GM19372 (cell line): ENCODE results near the gene CEND1.

Source experiments
- ATAC-seq: cut with Tn5 transposase; IDR thresholded peaks from one replicate; pipeline ENCODE4 v1.9.1; 2021; ENCODE audit warnings: mild to moderate bottlenecking, low read depth, moderate library complexity; ENCODE audit not compliant: unreplicated experiment

The CEND1 gene

DNA sequence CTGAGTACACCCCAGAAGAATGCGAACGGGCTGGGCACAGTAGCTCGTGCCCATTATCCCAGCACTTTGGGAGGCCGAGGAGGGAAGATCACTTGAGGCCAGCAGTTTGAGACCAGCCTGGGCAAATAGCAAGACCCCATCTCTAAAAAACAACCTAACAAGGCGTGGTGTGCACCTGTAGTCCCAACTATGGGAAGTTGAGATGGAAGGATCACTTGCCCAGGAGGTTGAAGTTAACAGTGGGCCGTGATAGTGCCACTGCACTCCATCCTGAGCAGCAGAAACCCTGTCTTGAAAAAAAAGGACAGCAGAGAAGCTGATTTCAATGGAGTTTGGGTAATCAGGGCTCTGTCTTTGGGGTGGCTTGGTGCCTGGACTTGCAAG is 23.2 kb upstream of the CEND1 start:
- ATAC-seq: no peak

- no peak for ATAC-seq
Observed at GRCh38 chr11:812390-812789, 22.5 kb upstream of the CEND1 start.

GRCh38 chr11:811446-812245 is 21.8 kb upstream of the CEND1 start:
- ATAC-seq: no peak

- ATAC-seq: peak; percentile 1
Observed at GRCh38 chr11:810040-810567, 20.2 kb upstream of the CEND1 start.

GRCh38 chr11:809287-810039 is 19.6 kb upstream of the CEND1 start, which contains the start of gene RPLP2:
TSS of gene RPLP2 (plus strand) at chr11:809967. CDS start at chr11:810235, 268 bp downstream.
- peak; percentile 63 for ATAC-seq

DNA sequence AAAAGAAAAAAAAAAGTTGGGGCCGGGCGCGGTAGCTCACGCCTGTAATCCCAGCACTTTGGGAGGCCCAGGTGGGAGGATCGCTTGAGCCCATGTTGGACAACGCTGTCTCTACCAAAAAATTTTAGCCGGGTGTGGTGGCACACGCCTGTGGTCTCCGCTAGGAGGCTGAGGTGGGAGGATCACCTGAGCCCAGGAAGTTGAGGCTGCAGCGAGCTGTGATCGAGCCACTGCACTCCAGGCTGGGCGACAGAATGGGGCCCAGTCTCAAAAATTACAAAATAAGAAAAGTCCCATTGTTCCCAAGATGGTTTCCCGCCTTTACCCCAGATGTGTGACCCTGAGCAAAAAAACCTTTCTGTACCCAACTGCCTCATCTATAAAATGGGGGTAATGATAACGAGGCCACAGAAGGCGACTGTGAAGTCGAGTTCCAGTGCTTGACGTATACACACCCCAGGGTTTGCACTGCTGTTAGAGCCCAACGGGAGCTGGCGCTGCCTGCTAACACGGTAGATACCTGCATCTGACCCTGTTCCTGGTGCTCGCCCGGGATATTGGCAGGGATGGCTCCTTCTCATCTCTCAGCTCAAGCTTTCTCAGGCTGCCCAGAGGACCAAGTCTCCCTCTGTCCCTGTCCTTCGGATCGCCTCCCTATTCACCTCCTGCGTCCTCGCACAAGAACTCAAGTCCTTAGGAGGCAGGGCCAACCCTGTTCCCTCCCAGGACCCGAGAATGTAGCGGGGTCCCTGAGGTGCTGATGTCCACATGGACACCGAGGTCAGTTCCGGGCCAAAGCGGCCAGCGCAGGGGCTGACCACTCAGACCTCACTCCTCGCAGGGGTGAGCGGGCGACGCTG is 18.8 kb upstream of the CEND1 start:
- ATAC-seq: no peak

DNA sequence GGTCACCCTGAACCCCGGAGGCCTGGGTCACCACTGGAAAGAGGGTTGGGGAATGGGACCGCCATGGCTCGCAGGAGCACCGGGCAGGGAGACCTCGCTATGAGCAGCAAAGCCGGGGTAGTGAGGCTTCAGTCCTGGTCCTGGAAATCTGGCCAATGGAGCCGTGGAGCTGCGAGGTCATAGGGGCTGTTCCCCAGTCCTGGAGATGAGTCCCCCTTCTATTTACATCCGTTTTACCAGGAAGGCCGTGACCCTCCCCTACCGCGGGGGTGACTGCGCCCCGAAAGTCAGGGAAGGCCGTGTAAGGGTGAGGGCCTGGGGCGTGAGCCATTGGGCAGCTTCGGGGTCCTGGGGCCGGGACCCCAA is 14.7 kb upstream of the CEND1 start:
- no peak for ATAC-seq

- no peak for ATAC-seq
Observed at GRCh38 chr11:803770-804598, 14.1 kb upstream of the CEND1 start.

DNA sequence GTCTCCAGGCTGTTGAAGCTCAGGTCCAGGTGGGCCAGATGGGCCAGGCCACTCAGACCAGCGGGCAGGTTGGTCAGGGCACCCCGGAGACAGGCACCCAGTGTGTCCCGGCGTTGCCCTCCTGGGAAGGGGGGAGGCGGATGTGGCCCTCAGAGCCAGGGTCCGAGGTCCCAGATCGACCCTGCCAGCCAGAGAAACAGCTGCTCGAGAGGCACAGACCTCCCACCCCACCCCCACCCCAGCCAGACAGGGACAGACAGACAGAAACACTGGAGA is 13.5 kb upstream of the CEND1 start:
- no peak for ATAC-seq

DNA sequence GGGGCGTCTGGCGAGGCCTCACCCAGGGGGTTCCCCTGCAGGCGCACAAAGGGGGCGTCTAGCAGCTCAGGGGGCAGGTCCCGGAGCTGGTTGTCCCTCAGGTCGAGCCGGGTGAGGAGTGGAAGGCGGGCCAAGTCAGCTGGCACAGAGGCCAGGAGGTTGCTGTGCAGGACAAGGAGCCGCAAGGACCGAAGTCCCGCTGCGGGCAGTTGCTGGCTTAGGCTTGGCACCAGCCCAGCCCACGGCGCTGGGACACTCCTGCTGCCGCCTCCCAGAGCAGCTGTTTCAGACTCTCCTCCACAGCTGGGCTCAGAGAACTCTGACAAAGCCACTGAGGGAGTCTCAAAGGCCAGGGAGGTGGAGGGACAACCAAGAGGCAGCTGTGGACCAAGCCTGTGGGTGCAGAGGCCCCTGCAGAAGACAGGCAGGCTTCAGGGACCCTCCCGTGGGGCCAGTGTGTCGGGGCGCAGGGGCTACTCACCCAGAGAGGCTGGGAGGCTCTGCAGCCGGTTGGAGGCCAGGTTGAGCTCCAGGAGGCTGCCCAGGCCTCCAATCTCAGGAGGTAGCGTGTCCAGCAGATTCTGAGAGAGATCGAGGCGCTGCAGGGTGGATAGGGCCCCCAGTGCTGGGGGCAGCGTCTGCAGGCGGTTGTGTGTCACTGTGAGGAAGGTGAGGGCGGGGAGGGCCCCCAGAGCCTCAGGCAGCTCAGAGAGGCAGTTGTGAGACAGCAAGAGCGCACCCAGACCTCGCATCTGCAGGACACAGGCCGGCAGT is 13.0 kb upstream of the CEND1 start:
- no peak for ATAC-seq

GRCh38 chr11:802018-802617 is 12.2 kb upstream of the CEND1 start:
- ATAC-seq: no peak

- no peak for ATAC-seq
Observed at GRCh38 chr11:801097-801780, 11.3 kb upstream of the CEND1 start.

DNA sequence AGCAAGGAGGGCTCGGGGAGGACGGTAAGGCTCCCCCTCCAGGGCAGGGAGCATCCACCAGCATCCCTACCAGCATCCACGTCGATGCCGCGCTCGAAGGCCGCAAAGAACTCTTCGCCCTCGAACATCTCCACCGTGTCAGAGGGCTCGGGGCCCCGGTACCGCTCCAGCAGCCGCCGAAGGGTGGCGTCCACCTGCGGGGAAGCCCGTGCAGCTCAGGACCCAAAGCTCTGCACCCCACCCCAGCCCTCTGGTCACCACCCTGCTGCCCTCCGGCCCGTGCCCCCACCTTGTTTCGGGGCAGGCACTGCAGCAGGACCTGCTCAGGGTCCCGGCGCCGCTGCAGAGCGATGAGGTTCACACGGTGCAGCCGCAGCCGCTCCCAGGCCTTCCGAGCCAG is 10.6 kb upstream of the CEND1 start:
- ATAC-seq: no peak

DNA sequence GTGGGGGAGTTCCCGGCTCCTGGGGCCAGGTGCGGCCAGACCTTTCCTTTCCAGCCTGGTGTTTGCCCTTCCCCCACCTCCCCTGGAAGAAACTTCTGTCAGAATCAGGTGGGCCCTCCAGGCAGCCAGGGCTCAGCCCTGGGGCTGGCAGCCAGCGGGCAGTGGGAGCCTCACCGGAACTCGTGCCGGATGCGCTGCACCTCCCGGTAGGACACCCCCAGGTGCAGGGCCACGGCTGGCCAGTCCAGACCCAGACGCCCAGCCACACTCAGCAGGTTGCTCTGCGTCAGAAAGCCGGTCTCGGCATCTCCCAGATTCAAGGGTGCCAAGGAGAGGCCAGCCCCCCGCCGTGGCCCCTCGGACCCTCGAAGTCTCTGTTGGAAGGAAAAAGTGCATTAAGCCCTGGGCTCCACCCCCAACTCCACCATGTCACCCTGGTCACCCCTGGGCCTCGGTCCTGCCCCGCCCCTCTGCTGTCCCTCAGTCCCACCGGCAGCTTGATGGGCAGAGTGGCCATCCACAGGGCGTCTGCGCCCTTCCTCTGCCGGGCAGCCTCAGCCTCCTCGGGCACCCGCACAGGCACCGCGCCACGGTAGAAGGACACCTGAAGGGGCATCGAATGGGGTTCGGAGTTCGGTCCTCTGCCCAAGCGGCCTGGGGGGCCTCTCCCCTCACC is 9.9 kb upstream of the CEND1 start:
- no peak for ATAC-seq

- peak; percentile 62 for ATAC-seq
Observed at GRCh38 chr11:798093-798713, 8.3 kb upstream of the CEND1 start, which contains the start of gene SLC25A22. TSS of gene SLC25A22 (minus strand) at chr11:798281. CDS start at chr11:795006, 3,275 bp downstream.

GRCh38 chr11:797296-798092 is 7.6 kb upstream of the CEND1 start:
- peak; percentile 41 for ATAC-seq
